Thyroid gland (tissue), 4 donors: Measurements from ENCODE around the gene SEC11C.

Experiments used
- CTCF ChIP-seq, 6 experiments: fragments of 200-600 bp in 3 of 6; fragments of 450-650 bp in 3 of 6; sonication (generic) in 3 of 6; IDR thresholded peaks; one replicate each; pipeline ENCODE4 v1.5.1; 2016 to 2019; ENCODE audit warnings: antibody characterized with exemption in 6 of 6, mild to moderate bottlenecking in 2 of 6, inconsistent platforms in 1 of 6, moderate library complexity in 1 of 6
- POLR2A ChIP-seq, 2 donors: fragments of 450-650 bp; IDR thresholded peaks; one replicate each; pipeline ENCODE4 v1.6.1; 2017; ENCODE audit warnings: antibody characterized with exemption in 2 of 2, mild to moderate bottlenecking in 2 of 2, moderate library complexity in 1 of 2

DNA sequence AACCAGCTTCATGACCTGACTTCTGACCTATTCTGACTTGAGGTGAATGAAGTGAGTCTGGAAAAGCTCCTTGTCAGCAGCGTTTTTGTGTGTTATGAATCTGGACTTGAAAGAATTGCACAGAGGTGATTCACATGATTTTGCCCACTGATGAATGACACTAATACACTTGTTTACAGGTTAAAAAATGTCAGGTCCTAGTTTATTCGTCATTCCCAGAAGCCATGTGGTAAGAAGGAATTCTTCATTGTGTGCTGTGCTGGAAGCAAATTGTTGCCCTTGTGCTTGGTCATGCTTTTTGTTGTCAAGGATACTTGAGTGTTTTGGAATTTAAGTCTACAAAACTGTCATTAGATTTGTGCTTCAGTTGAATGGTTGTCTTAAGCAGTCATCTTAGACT is 15.5 kb downstream of the SEC11C start:
- TF ChIP-seq CTCF (IDR thresholded peaks at IDR 0.05) = no peak
- no peak for TF ChIP-seq POLR2A (IDR thresholded peaks at IDR 0.05)
